GM10248 (cell line): Measurements from ENCODE around the gene CADM3.

ENCODE experiments used
- CTCF ChIA-PET: fragments of 300-600 bp; sonication (Branson Sonifier 250); formaldehyde crosslinking; extraction: SDS; loops from one replicate; lab custom pipeline; 2021; ENCODE audit warnings: antibody characterized with exemption; lab: Yijun Ruan, JAX
- POLR2A ChIA-PET: fragments of 350-650 bp; sonication (Branson Sonifier 250); formaldehyde crosslinking; extraction: SDS; loops from one replicate; lab custom pipeline; 2020; ENCODE audit warnings: antibody characterized with exemption; lab: Yijun Ruan, JAX
- DNase-seq: peaks from one replicate; pipeline ENCODE4 v3.0.0; 2012; ENCODE audit errors: extremely low spot score
- TF ChIP-seq, protein P1 (sequence below): IDR thresholded peaks from 2 replicates; pipeline ENCODE4 v1.5.1; 2012; ENCODE audit warnings: mild to moderate bottlenecking, low read depth; ENCODE audit errors: extremely low read depth, missing control alignments, control extremely low read depth

Gene CADM3

DNA sequence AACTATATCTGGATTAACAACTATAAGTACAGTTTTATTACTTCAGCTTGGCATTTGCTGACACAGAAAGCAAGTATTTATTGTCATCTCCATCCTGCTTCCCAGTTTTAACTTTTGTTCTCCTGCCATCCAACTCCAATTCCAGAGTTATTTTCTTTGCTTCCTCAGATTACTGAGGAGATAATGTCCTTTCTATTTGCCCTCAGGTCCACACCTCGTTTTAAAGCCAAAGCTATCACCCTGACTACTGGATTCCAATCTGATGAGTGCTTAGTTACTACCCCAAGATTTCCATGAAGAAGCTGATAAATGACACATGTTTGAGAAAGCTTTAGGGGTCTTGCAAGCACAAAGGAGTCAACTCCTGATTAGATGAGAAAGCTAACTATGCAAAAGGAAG lies 58.5 kb downstream of the CADM3 start:
- ChIA-PET POLR2A (no interaction called here), CTCF (interaction anchor here (1.1 to 11.5 kb wide), 2 partner anchors 17 kb away, joined by 3 to 129 read pairs; no protein-coding TSS in a partner anchor)
- no peak for DNase-seq
- TF ChIP-seq, protein P1, sequence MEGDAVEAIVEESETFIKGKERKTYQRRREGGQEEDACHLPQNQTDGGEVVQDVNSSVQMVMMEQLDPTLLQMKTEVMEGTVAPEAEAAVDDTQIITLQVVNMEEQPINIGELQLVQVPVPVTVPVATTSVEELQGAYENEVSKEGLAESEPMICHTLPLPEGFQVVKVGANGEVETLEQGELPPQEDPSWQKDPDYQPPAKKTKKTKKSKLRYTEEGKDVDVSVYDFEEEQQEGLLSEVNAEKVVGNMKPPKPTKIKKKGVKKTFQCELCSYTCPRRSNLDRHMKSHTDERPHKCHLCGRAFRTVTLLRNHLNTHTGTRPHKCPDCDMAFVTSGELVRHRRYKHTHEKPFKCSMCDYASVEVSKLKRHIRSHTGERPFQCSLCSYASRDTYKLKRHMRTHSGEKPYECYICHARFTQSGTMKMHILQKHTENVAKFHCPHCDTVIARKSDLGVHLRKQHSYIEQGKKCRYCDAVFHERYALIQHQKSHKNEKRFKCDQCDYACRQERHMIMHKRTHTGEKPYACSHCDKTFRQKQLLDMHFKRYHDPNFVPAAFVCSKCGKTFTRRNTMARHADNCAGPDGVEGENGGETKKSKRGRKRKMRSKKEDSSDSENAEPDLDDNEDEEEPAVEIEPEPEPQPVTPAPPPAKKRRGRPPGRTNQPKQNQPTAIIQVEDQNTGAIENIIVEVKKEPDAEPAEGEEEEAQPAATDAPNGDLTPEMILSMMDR, result no peak

DNA sequence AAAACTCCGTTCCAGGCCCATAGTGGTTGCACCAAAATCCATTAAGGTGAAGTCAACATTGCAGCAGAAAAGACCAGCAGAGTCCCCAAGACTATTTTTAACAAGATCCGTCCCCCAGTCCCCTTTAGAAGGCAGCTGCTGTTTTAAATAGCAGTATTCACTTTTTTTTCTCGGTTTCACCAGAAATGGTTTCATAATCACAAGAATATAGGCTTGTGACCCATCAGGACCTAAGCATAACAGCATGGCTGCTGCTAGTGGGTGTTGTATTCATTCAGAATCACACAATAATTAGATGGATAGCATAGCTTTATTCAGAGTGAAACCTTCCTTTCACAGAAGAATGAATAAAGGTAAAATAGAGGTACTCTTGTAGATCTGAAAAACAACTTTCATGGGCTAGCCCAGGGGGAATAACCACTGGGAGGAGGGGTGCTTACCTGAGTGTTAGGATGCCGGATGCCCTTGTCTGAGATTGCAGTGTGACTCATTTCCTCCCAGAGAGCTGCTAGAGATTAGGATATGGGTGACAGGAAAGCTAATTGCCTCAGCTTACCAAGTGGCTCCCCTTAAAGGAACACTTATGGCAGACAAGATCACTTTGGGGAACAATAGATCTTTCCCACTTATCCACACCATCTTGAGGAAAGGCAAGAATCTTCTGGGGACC lies 68.3 kb downstream of the CADM3 start:
- peak; percentile 48 for DNase-seq
- TF ChIP-seq, protein P1, result no peak
- ChIA-PET CTCF (interaction anchor here (1.1 to 1.6 kb wide), 3 partner anchors 17 to 26 kb away, joined by 3 to 4 read pairs (median 4); no protein-coding TSS in a partner anchor), POLR2A (no interaction called here)

DNA sequence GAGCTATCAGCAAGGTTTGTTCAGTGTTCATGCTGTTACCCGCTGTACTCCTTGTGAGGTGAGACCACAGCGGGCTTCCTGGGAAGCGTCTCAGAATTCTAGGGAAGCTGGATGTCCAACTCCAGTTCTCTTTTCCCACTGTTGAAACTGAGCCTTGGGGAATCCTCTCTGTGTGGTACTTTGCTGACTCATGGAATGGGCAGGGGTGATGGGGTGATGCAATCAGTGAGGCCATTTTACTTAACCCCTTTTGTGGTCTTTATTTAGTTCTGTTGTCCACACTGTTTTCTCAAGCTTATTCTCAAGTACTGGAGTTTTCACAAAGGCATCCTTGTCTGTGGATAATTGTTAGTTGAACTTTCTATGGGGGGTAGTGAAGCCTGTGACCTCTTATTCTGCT lies 75.9 kb downstream of the CADM3 start:
- TF ChIP-seq, protein P1, result no peak
- POLR2A ChIA-PET, result no interaction called here
- DNase-seq, result no peak
- CTCF ChIA-PET, result interaction anchor here (0.9 kb wide), 1 partner anchor 18 kb away, joined by 3 read pairs; no protein-coding TSS in a partner anchor

DNA sequence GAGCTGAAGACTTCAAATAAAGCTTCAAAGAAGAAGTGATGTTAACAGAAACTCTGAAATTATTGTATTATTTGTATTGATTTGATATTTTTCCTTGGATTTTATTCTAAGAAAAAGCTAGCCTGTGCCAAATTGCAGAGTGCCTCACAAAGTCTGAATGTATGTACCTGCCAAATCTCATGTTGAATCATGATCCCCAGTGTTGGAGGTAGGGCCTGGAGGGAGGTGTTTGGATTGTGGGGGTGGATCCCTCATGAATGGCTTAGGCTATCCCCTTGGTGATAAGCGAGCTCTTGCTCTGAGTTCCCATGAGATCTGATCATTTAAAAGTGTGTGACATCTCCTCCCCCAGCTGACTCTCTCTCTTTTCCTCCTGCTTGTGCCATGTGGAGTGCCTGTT lies 76.9 kb downstream of the CADM3 start:
- no peak for DNase-seq
- CTCF ChIA-PET, result interaction anchor here (1.0 to 1.2 kb wide), 3 partner anchors 35 to 1044 kb away, joined by 3 to 4 read pairs (median 3); no protein-coding TSS in a partner anchor
- TF ChIP-seq, protein P1, result no peak
- POLR2A ChIA-PET, result no interaction called here

DNA sequence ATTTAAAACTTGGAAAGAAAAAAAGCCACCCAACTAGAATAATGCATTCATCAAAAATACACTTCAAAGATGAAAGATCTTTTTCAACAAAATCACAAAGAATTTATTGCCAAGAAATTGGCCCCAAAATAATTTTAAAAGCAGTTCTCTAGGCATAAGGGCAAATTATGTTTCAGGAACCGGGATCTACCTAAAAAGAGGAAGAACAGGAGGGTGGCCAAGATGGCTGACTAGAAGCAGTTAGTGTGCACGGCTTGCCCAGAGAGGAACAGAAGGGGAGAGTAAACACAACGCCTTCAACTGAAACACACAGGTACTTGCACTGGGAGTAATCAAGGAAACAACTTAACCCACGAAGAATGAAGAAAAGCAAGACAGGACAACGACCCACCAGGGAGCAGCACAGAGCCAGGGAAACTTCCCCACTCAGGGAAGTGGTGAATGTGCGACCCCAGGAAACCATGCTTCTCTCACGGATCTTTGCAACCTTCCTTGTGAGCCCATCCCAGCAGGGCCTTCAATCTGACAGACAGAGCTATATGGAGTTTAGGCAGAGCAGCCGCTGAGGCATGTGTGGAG lies 79.3 kb downstream of the CADM3 start:
- TF ChIP-seq, protein P1, result no peak
- ChIA-PET POLR2A (no interaction called here), CTCF (no interaction called here)
- no peak for DNase-seq
